NCI-H2171 treated with DMSO at 0.1 percent for 48 hours (cell line): ENCODE results near the gene SLC25A11.

Experiments
- DNase-seq: peaks from one replicate; lab custom pipeline; 2025; lab: John Stamatoyannopoulos, UW

Gene SLC25A11, protein sequence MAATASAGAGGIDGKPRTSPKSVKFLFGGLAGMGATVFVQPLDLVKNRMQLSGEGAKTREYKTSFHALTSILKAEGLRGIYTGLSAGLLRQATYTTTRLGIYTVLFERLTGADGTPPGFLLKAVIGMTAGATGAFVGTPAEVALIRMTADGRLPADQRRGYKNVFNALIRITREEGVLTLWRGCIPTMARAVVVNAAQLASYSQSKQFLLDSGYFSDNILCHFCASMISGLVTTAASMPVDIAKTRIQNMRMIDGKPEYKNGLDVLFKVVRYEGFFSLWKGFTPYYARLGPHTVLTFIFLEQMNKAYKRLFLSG

DNA sequence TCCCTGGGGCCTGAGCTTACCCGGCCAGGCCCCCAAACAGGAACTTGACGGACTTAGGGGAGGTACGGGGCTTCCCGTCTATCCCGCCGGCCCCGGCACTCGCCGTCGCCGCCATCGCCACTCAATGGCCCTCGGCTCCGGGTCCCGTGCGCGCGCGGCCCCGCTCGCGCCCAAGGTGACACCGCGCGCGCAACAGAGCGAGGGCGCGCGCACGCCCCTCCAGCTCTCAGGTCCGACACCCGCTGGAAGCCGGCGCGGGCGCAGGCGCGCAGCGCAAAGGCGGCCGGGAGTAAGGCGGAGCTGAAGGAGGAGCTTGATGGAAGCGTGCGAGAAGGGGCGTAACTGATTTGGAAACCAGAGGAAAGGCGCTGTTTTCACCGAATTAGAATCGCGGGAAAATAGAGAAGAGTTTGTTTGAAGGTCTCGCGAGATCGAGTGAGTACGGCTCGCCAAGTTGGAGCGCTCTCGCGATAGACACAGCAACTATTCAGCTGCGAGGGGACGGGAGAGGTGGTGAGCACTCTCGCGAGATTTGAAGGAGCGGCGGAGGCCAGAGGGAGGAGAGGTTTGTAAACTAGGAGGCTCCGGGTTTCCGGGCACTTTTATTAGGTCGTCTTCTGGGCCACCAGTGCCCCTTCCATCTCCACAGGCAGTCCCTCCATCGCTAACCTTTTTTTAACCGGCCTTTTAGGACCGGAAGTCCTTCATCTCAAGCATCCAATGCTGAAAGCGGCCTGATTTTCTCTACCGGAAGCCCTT lies at the start of gene SLC25A11, which contains the start of gene RNF167:
Gene SLC25A11 (minus strand): TSS at position 251 of the 759 bp plus-strand sequence. CDS start 136 bp downstream, at position 115.
Gene RNF167 (plus strand): TSS at position 473 of the 759 bp plus-strand sequence. CDS start 642 bp downstream, outside the sequence.
- peak; percentile 100 for DNase-seq

- peak; percentile 86 for DNase-seq
Measured at GRCh38 chr17:4987767-4988567, 48.1 kb upstream of the SLC25A11 start.

GRCh38 chr17:4986951-4987766 lies 47.3 kb upstream of the SLC25A11 start, which contains the start of gene CAMTA2:
Gene CAMTA2, minus strand, starts transcription at chr17:4987675. Its CDS starts 1,453 bp downstream, at chr17:4986222.
- peak; percentile 96 for DNase-seq

DNA sequence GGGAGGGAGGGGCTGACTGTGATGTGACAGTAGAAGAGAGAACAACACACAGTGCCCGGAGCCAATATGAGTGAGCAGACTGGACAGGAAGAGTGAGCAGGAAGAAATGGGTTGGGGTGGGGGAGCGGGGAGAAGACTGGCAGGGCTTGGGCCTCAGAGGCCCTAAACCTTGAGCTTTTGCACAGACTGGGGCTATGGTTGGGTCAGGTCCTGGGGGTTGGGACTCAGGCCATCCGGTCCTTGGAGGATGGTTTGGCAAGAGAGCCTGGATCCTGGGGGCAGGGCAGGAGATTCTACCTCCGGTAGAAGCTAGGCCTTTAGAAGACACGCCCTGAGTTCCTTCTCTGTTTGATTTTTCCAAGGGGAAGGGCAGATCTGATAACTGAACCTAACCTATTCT lies 46.6 kb upstream of the SLC25A11 start:
- peak; percentile 31 for DNase-seq

- DNase-seq, result no peak
Measured at GRCh38 chr17:4982305-4982704, 42.5 kb upstream of the SLC25A11 start.

- peak; percentile 19 for DNase-seq
Measured at GRCh38 chr17:4980644-4981216, 40.9 kb upstream of the SLC25A11 start.

- no peak for DNase-seq
Measured at GRCh38 chr17:4978726-4979125, 38.9 kb upstream of the SLC25A11 start.

- DNase-seq, result no peak
Measured at GRCh38 chr17:4974115-4974670, 34.3 kb upstream of the SLC25A11 start.

DNA sequence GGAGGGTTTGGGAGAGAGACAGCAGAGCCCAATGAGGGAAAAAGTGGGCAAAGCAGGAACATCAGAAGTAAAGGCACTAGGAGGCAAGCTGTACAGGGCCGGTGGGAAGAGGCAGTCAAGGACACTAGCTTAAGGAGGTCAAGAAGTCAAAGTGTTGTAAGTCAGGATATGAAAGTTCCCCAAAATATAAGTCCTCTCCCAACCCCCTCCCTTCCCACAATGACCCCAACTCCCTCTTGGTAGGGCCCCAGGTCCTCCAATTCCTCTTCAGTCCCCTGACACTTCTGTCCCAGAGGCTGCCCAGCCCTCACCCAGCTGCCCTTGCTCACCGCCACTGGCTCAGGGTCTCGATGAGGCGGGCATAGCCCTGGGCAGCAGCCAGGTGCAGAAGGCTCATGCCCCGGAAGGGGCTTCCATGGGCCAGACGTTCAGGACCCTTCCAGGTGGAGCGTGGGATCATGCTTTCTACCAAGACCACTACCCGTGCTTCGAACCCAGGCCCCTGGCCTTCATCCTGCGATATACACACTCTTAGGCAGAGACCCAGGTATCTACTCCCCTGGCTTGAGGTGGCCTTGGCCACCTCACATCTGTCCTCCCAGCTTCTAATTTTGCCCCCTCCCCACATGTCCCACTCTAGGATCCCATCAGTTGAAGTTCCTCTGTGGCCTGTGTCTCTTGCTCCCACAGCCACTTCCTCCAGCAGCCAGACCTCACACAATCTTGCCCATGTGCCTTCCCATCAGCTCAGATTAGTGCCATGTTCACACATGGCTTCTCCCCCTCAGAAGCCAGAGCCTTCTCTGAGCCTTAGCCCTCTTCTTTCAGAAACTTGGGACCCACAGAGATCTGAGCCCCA lies 33.6 kb upstream of the SLC25A11 start:
- no peak for DNase-seq

DNA sequence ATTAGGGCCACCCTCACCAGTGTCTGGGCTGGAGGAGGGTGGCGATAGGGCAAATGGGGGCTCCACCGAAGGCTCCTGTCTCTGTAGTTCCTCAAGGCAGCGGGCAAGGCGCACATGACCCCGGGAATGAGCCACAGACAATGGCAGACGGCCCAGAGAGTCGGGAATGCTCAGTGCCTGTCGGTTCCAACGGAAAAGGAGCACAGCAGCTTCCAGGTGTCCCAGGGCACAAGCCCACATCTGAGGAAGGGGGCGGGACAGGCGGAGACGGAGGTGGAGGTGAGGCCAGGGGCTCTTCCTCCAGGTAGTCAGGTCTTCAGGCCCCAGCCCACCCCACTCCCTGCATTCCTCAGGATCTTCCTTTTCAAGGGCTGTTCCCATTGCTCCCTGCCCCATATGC lies 32.9 kb upstream of the SLC25A11 start:
- DNase-seq, result no peak

DNA sequence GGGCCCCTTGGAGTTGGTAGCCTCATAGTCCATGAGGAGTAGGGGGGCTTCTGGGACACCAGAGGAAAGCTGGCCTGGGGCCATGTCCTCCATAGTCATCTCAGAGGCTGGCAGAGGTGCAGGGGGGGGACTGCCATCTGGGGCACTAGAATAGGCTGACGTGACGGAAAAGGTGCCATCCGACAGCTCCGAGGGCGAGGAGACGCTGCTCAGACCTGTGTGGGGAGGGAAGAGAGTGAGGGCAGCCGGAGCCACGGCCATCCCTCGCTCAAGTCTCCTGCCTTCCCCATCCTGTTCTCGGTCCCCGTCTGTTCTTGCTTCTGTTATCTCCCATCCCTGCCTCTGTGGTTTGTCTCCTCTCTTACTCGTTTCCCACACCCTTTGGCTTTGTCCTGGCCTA lies 32.5 kb upstream of the SLC25A11 start:
- DNase-seq, result no peak

DNA sequence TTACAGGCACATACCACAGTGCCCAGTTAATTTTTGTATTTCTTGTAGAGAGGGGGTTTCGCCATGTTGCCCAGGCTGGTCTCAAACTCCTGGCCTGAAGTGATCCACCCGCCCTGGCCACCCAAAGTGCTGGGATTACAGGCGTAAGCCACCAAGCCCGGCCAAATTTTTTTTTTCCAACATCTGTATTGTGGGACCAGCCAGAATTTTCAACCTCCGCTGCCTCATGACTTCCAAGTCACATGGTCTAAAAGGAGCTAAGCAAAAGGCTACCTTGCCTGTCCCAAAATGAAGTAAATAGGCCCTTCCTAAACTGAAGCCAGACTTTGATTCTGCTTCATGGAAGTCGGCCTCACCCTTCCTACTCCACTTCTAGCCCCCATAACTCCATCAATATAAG lies 32.0 kb upstream of the SLC25A11 start:
- no peak for DNase-seq

- no peak for DNase-seq
Measured at GRCh38 chr17:4970273-4970672, 30.4 kb upstream of the SLC25A11 start.

DNA sequence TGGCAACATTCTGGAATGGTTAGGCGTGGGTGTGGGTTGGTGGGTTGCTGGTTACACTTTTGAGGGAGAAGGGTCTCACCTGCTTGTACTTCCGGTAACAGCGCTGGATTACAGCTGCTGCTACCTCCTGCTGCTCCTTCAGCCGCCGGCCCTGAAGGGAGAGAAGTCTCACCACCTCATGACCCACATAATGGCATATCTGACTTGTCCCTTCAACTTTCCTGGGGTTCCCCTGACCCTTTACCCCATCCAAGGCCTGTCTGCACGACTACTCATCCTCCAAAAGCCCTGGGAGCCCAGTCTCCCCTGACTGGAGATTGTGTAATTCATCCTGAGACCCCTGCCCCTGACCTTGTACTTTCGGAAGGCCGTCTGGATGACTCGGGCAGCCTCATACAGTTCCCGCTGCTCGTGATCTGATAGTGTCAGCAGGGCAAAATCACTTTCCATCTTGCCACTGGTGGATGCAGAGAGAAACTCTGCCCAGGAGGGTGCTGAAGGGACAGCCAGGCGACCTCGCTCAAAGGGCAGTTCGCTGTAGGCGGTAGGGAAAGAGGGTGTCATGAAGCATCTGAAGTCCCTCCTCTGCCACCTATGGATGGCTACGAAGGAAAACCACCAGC lies 29.8 kb upstream of the SLC25A11 start:
- DNase-seq, result no peak

GRCh38 chr17:4969047-4969550 lies 29.3 kb upstream of the SLC25A11 start:
- no peak for DNase-seq

GRCh38 chr17:4968486-4969046 lies 28.7 kb upstream of the SLC25A11 start:
- no peak for DNase-seq

- peak; percentile 97 for DNase-seq
Measured at GRCh38 chr17:4967539-4968485, 28.0 kb upstream of the SLC25A11 start, which contains the start of gene SPAG7. Gene SPAG7, minus strand, starts transcription at chr17:4967817. Its CDS starts 13 bp downstream, at chr17:4967804.
